H9 (cell line): Measurements from ENCODE around the gene GSG1L. TPM values are rescaled to one million over a fixed set of nuclear protein-coding genes. Genes with fewer than 3 reads are reported as not detected.

Source experiments
- DNase-seq: peaks from one replicate; pipeline ENCODE4 v3.0.0-alpha.2; 2017
- H2AFZ ChIP-seq: one replicate; pipeline ENCODE4 v1.6.1; 2013; ENCODE audit warnings: mild to moderate bottlenecking, low read length, control low read depth, moderate library complexity
- H2AK5ac ChIP-seq: 2 replicates; pipeline ENCODE4 v1.6.1; 2013; ENCODE audit warnings: low read length, control low read depth, mixed read lengths; ENCODE audit not compliant: insufficient read length
- H2BK120ac ChIP-seq: one replicate; pipeline ENCODE4 v1.6.1; 2013; ENCODE audit warnings: low read depth, mild to moderate bottlenecking, low read length, control low read depth, inconsistent platforms; ENCODE audit not compliant: poor library complexity, severe bottlenecking
- H2BK12ac ChIP-seq: 2 replicates; pipeline ENCODE4 v1.6.1; 2013; ENCODE audit warnings: low read length, control low read depth, mixed read lengths, low read depth; ENCODE audit not compliant: insufficient read length
- H2BK15ac ChIP-seq: 2 replicates; pipeline ENCODE4 v1.6.1; 2013; ENCODE audit warnings: low read depth, low read length, control low read depth
- H2BK20ac ChIP-seq: one replicate; pipeline ENCODE4 v1.6.1; 2013; ENCODE audit warnings: low read depth, mild to moderate bottlenecking, low read length, control low read depth, inconsistent platforms; ENCODE audit not compliant: poor library complexity, severe bottlenecking
- H2BK5ac ChIP-seq: 2 replicates; pipeline ENCODE4 v1.6.1; 2013; ENCODE audit warnings: low read length, control low read depth, mixed read lengths; ENCODE audit not compliant: insufficient read length
- H3K14ac ChIP-seq: 2 replicates; pipeline ENCODE4 v1.6.1; 2013; ENCODE audit warnings: low read length, control low read depth; ENCODE audit not compliant: insufficient read depth
- H3K18ac ChIP-seq: 2 replicates; pipeline ENCODE4 v1.6.1; 2013; ENCODE audit warnings: low read depth, mild to moderate bottlenecking, mixed read lengths, low read length, control low read depth; ENCODE audit not compliant: insufficient read length
- H3K23ac ChIP-seq: 2 replicates; pipeline ENCODE4 v1.6.1; 2013; ENCODE audit warnings: low read length, control low read depth, mixed read lengths, low read depth; ENCODE audit not compliant: insufficient read length
- H3K23me2 ChIP-seq: 2 replicates; pipeline ENCODE4 v1.6.1; 2013; ENCODE audit warnings: low read depth, mild to moderate bottlenecking, mixed read lengths, low read length, control low read depth; ENCODE audit not compliant: insufficient read length, poor library complexity, severe bottlenecking
- H3K27ac ChIP-seq: 2 replicates; pipeline ENCODE4 v1.5.1; 2013; ENCODE audit warnings: low read length, control low read depth, mixed read lengths, low read depth; ENCODE audit not compliant: insufficient read length
- H3K27me3 ChIP-seq: 2 replicates; pipeline ENCODE4 v1.6.1; 2013; ENCODE audit warnings: low read length, control low read depth, inconsistent platforms; ENCODE audit not compliant: insufficient read depth
- H3K4ac ChIP-seq: 2 replicates; pipeline ENCODE4 v1.6.1; 2013; ENCODE audit warnings: low read depth, mild to moderate bottlenecking, control low read depth, inconsistent platforms, low read length, moderate library complexity
- H3K4me1 ChIP-seq: 2 replicates; pipeline ENCODE4 v1.6.1; 2013; ENCODE audit warnings: low read length, control low read depth, inconsistent platforms; ENCODE audit not compliant: insufficient read depth
- H3K4me2 ChIP-seq: 2 replicates; pipeline ENCODE4 v1.6.1; 2013; ENCODE audit warnings: low read length, control low read depth, mixed read lengths; ENCODE audit not compliant: insufficient read length, insufficient read depth
- H3K56ac ChIP-seq: 2 replicates; pipeline ENCODE4 v1.6.1; 2013; ENCODE audit warnings: low read depth, mild to moderate bottlenecking, mixed read lengths, low read length, control low read depth; ENCODE audit not compliant: insufficient read length
- H3K79me1 ChIP-seq: 2 replicates; pipeline ENCODE4 v1.6.1; 2013; ENCODE audit warnings: low read depth, mild to moderate bottlenecking, moderate library complexity, low read length, control low read depth, inconsistent platforms; ENCODE audit not compliant: insufficient read depth, poor library complexity, severe bottlenecking
- H3K79me2 ChIP-seq: 2 replicates; pipeline ENCODE4 v1.6.1; 2013; ENCODE audit warnings: low read length, control low read depth, inconsistent platforms; ENCODE audit not compliant: insufficient read depth
- H3K9ac ChIP-seq: 2 replicates; pipeline ENCODE4 v1.6.1; 2013; ENCODE audit warnings: low read length, control low read depth, mixed read lengths; ENCODE audit not compliant: insufficient read length; ENCODE audit errors: extremely low read depth
- H3K9me3 ChIP-seq: one replicate; pipeline ENCODE4 v1.6.1; 2013; ENCODE audit warnings: low read depth, low read length, inconsistent platforms; ENCODE audit not compliant: control insufficient read depth
- H3T11ph ChIP-seq: one replicate; pipeline ENCODE4 v1.6.1; 2013; ENCODE audit warnings: mild to moderate bottlenecking, low read length, control low read depth, inconsistent platforms
- H4K20me1 ChIP-seq: one replicate; pipeline ENCODE4 v1.6.1; 2013; ENCODE audit not compliant: control insufficient read depth, insufficient read length, insufficient read depth
- H4K5ac ChIP-seq: 2 replicates; pipeline ENCODE4 v1.6.1; 2013; ENCODE audit warnings: low read depth, mild to moderate bottlenecking, mixed read lengths, low read length, control low read depth; ENCODE audit not compliant: insufficient read length
- H4K8ac ChIP-seq: replicated peaks from 2 replicates; pipeline ENCODE4 v1.6.1; 2013; ENCODE audit warnings: low read length, control low read depth, mixed read lengths, low read depth; ENCODE audit not compliant: insufficient read length
- H4K91ac ChIP-seq: 2 replicates; pipeline ENCODE4 v1.6.1; 2013; ENCODE audit warnings: low read depth, mild to moderate bottlenecking, moderate library complexity, mixed read lengths, low read length, control low read depth; ENCODE audit not compliant: insufficient read length
- H3K27ac Mint-ChIP-seq, 3 experiments: 2 replicates in 2 of 3; 3 replicates in 1 of 3; pipeline ENCODE4 v1.8.0; 2020 to 2021; ENCODE audit warnings: mixed read lengths in 3 of 3, mild to moderate bottlenecking in 1 of 3, moderate library complexity in 1 of 3
- H3K27me3 Mint-ChIP-seq: 2 replicates; pipeline ENCODE4 v1.8.0; 2021; ENCODE audit warnings: low read depth, mild to moderate bottlenecking, moderate library complexity, mixed read lengths
- H3K36me3 Mint-ChIP-seq, 3 experiments: 2 replicates in 2 of 3; 3 replicates in 1 of 3; pipeline ENCODE4 v1.8.0; 2020 to 2021; ENCODE audit warnings: low read depth in 3 of 3, mixed read lengths in 3 of 3; ENCODE audit not compliant: insufficient read depth in 1 of 3
- H3K4me1 Mint-ChIP-seq, 2 experiments: 2 replicates each; pipeline ENCODE4 v1.8.0; 2020; ENCODE audit warnings: mixed read lengths in 2 of 2
- H3K4me3 Mint-ChIP-seq, 2 experiments: 2 replicates in 1 of 2; 3 replicates in 1 of 2; pipeline ENCODE4 v1.8.0; 2020 to 2021; ENCODE audit warnings: mild to moderate bottlenecking in 2 of 2, mixed read lengths in 2 of 2, moderate library complexity in 1 of 2
- H3K9me3 Mint-ChIP-seq, 2 experiments: 2 replicates in 1 of 2; 3 replicates in 1 of 2; pipeline ENCODE4 v1.8.0; 2020; ENCODE audit warnings: mild to moderate bottlenecking in 2 of 2, mixed read lengths in 2 of 2, moderate library complexity in 1 of 2
- WGBS: extraction: QIAGEN DNeasy Blood & Tissue Kit; methylation state at CpG from one replicate; pipeline ENCODE4 v1.1.7; 2013; ENCODE audit warnings: missing lambda C conversion rate, low lambda C conversion rate, mixed read lengths; ENCODE audit not compliant: insufficient read length; ENCODE audit errors: extremely low coverage; 5-methylcytosine and 5-hydroxymethylcytosine counted together
- total RNA-seq: library from RNA; stranded (reverse); gene quantifications from 2 replicates; pipeline ENCODE4 v1.2.1, GENCODE V29; 2021
- TF ChIP-seq, protein P1 (sequence below): fragments of 200-600 bp; sonication (generic); conservative IDR thresholded peaks from 3 replicates; pipeline ENCODE4 v1.8.0; 2021; ENCODE audit warnings: antibody characterized with exemption, mild to moderate bottlenecking

Gene GSG1L
- total RNA-seq, 1 experiment from 2014 or later, result 0.35 TPM

DNA sequence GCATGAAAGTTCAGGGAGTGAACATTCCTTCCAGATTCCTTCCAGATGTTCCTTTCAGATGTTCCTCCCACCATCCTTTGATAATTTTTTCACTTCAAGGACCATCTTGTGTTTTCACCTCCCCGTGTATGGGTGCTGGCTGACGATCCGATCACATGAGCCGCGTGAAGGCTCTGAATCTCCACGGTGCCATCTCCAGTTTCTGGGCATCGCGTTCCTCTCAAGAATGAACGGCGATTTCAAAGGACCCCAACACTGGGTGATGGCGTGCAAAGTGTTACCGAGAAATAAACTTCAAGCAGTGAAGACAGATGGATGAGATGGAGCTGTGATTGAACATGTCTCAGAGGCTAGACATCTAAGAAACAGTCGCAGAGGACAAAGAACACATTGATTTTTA lies 245.3 kb downstream of the GSG1L start:
- Histone ChIP-seq H3K27me3 (no peaks in the 10 kb centered on the region), H3K23me2 (no peaks in the 10 kb centered on the region), H3K14ac (no peak overlapping the region; the same call in 1 of the 2 replicates), H4K91ac (no peak overlapping the region), H3K18ac (no peak overlapping the region), H3K79me2 (no peaks in the 10 kb centered on the region), H2BK15ac (no peak overlapping the region), H2BK5ac (no peak overlapping the region), H2AK5ac (no peak overlapping the region), H3K27ac (no peak overlapping the region), H3K56ac (no peak overlapping the region), H3K79me1 (no peaks in the 10 kb centered on the region), H3K9me3 (no peaks in the 10 kb centered on the region), H3K4ac (no peak overlapping the region), H3K4me2 (no peak overlapping the region), H4K8ac (no peak overlapping the region), H4K20me1 (no peaks in the 10 kb centered on the region), H4K5ac (no peak overlapping the region), H3T11ph (no peak overlapping the region), H2BK20ac (no peak overlapping the region), H3K23ac (no peak overlapping the region), H3K9ac (no peak overlapping the region), H2AFZ (no peak overlapping the region), H2BK120ac (no peak overlapping the region), H2BK12ac (no peak overlapping the region), H3K4me1 (no peaks in the 10 kb centered on the region)
- no CpG with 5 or more reads among the region's 13 CpGs for WGBS
- Mint-ChIP-seq H3K9me3 (no peaks in the 10 kb centered on the region), H3K36me3 (no peaks in the 10 kb centered on the region), H3K4me3 (no peak overlapping the region), H3K4me1 (peaks cover 0 to 7% of the 10 kb centered on the region in 2 experiments; a peak in 2 of 4 replicates), H3K27ac (no peak overlapping the region), H3K27me3 (peaks cover 7% of the 10 kb centered on the region; the same call in 1 of the 2 replicates)
- no peak for DNase-seq
- TF ChIP-seq, protein P1, sequence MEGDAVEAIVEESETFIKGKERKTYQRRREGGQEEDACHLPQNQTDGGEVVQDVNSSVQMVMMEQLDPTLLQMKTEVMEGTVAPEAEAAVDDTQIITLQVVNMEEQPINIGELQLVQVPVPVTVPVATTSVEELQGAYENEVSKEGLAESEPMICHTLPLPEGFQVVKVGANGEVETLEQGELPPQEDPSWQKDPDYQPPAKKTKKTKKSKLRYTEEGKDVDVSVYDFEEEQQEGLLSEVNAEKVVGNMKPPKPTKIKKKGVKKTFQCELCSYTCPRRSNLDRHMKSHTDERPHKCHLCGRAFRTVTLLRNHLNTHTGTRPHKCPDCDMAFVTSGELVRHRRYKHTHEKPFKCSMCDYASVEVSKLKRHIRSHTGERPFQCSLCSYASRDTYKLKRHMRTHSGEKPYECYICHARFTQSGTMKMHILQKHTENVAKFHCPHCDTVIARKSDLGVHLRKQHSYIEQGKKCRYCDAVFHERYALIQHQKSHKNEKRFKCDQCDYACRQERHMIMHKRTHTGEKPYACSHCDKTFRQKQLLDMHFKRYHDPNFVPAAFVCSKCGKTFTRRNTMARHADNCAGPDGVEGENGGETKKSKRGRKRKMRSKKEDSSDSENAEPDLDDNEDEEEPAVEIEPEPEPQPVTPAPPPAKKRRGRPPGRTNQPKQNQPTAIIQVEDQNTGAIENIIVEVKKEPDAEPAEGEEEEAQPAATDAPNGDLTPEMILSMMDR, result no peak
